H1 (cell line): ENCODE results near the gene KCTD20. TPM values are rescaled to one million over a fixed set of nuclear protein-coding genes. Genes with fewer than 3 reads are reported as not detected.

ENCODE experiments used
- CTCF ChIA-PET: fragments of 300-600 bp; sonication (Branson Sonifier 250); formaldehyde crosslinking; loops from one replicate; lab custom pipeline; 2021; ENCODE audit not compliant: partially characterized antibody; lab: Charles Lee
- POLR2A ChIA-PET: fragments of 300-600 bp; sonication (Branson Sonifier 250); formaldehyde crosslinking; loops from one replicate; lab custom pipeline; 2021; ENCODE audit warnings: inconsistent platforms; ENCODE audit not compliant: partially characterized antibody; lab: Charles Lee
- DNase-seq, 2 experiments: peaks; one replicate each; pipeline versions ENCODE4 v3.0.0 to v3.0.0-alpha.2; 2010 to 2022; ENCODE audit warnings: low spot score in 2 of 2, low read depth in 1 of 2, mixed read lengths in 1 of 2
- FAIRE-seq: peaks from 2 replicates; lab custom pipeline; 2011; peaks lifted over from hg19 to GRCh38; lab: Jason Lieb, UNC
- H2AFZ ChIP-seq: 2 replicates; pipeline ENCODE4 v1.8.1; 2012; ENCODE audit warnings: low read length, inconsistent platforms
- H2AK5ac ChIP-seq: 2 replicates; pipeline ENCODE4 v1.6.1; 2013; ENCODE audit warnings: low read depth, low read length
- H2BK120ac ChIP-seq: replicated peaks from 2 replicates; pipeline ENCODE3; 2013; ENCODE audit warnings: low read depth, low read length, inconsistent platforms
- H2BK12ac ChIP-seq: 2 replicates; pipeline ENCODE4 v1.6.1; 2013; ENCODE audit warnings: low read depth, low read length
- H2BK15ac ChIP-seq: 2 replicates; pipeline ENCODE4 v1.6.1; 2013; ENCODE audit warnings: low read length
- H2BK20ac ChIP-seq: 2 replicates; pipeline ENCODE4 v1.6.1; 2013; ENCODE audit warnings: low read length
- H2BK5ac ChIP-seq: 2 replicates; pipeline ENCODE4 v1.6.1; 2013; ENCODE audit warnings: low read depth, low read length
- H3K14ac ChIP-seq: 2 replicates; pipeline ENCODE4 v1.6.1; 2013; ENCODE audit warnings: inconsistent platforms; ENCODE audit not compliant: insufficient read length
- H3K18ac ChIP-seq: 2 replicates; pipeline ENCODE4 v1.6.1; 2013; ENCODE audit warnings: low read length; ENCODE audit errors: extremely low read depth
- H3K23ac ChIP-seq: 2 replicates; pipeline ENCODE4 v1.6.1; 2013; ENCODE audit warnings: inconsistent platforms; ENCODE audit not compliant: insufficient read length
- H3K23me2 ChIP-seq: 2 replicates; pipeline ENCODE4 v1.6.1; 2013; ENCODE audit warnings: low read depth, low read length
- H3K27ac ChIP-seq: 2 replicates; pipeline ENCODE4 v1.6.1; 2011; ENCODE audit warnings: low read depth, low read length, inconsistent platforms
- H3K27me3 ChIP-seq, 4 experiments: replicated peaks in 1 of 4; 1 replicate in 1 of 4; 2 replicates in 3 of 4; pipeline versions ENCODE4 v1.6.1 to v1.8.1; 2011 to 2013; ENCODE audit warnings: low read length in 3 of 4, mild to moderate bottlenecking in 3 of 4, inconsistent platforms in 2 of 4, mixed read lengths in 2 of 4, moderate library complexity in 1 of 4; ENCODE audit not compliant: control insufficient read depth in 3 of 4, insufficient read depth in 3 of 4; ENCODE audit errors: extremely low read depth in 1 of 4
- H3K36me3 ChIP-seq, 4 experiments: 2 replicates each; pipeline versions ENCODE4 v1.6.1 to v1.8.1; 2011 to 2013; ENCODE audit warnings: mild to moderate bottlenecking in 4 of 4, low read length in 3 of 4, moderate library complexity in 2 of 4, control low read depth in 1 of 4, inconsistent platforms in 1 of 4; ENCODE audit not compliant: insufficient read depth in 4 of 4, control insufficient read depth in 2 of 4
- H3K4ac ChIP-seq: replicated peaks from 2 replicates; pipeline ENCODE3; 2013; ENCODE audit warnings: low read length, low read depth, mixed read lengths, inconsistent platforms; ENCODE audit not compliant: insufficient read length
- H3K4me1 ChIP-seq, 4 experiments: replicated peaks in 1 of 4; 1 replicate in 1 of 4; 2 replicates in 3 of 4; pipeline versions ENCODE4 v1.6.1 to v1.8.1; 2011 to 2013; ENCODE audit warnings: low read length in 3 of 4, inconsistent platforms in 2 of 4, mixed read lengths in 1 of 4; ENCODE audit not compliant: insufficient read depth in 4 of 4, control insufficient read depth in 3 of 4
- H3K4me2 ChIP-seq, 2 experiments: 2 replicates each; pipeline versions ENCODE4 v1.6.1 to v1.8.1; 2011 to 2013; ENCODE audit warnings: low read depth in 2 of 2, low read length in 2 of 2, control low read depth in 1 of 2, inconsistent platforms in 1 of 2, mild to moderate bottlenecking in 1 of 2; ENCODE audit not compliant: insufficient read depth in 1 of 2
- H3K4me3 ChIP-seq, 4 experiments: fragments of 200-600, 300-600 bp in 1 of 4; sonication (generic), shearing (Covaris generic), sonication (Bioruptor Twin) in 1 of 4; 2 replicates each; pipeline versions ENCODE4 v1.5.1 to v1.8.1; 2011 to 2016; ENCODE audit warnings: low read length in 4 of 4, low read depth in 3 of 4, control low read depth in 2 of 4, inconsistent platforms in 2 of 4, mild to moderate bottlenecking in 2 of 4, mixed read lengths in 1 of 4, moderate library complexity in 1 of 4; ENCODE audit not compliant: insufficient read depth in 2 of 4; ENCODE audit errors: extremely low read depth in 1 of 4
- H3K56ac ChIP-seq: replicated peaks from 2 replicates; pipeline ENCODE3; 2013; ENCODE audit warnings: low read depth, mild to moderate bottlenecking, mixed read lengths, low read length, inconsistent platforms; ENCODE audit not compliant: insufficient read length
- H3K79me1 ChIP-seq: 2 replicates; pipeline ENCODE4 v1.6.1; 2013; ENCODE audit warnings: low read depth, low read length, control low read depth
- H3K79me2 ChIP-seq, 2 experiments: 2 replicates each; pipeline versions ENCODE4 v1.6.1 to v1.8.1; 2012 to 2013; ENCODE audit warnings: low read length in 2 of 2, mild to moderate bottlenecking in 2 of 2, inconsistent platforms in 1 of 2; ENCODE audit not compliant: insufficient read depth in 2 of 2, control insufficient read depth in 1 of 2
- H3K9ac ChIP-seq, 4 experiments: replicated peaks in 1 of 4; 1 replicate in 1 of 4; 2 replicates in 3 of 4; pipeline versions ENCODE4 v1.6.1 to v1.8.1; 2011 to 2013; ENCODE audit warnings: low read depth in 3 of 4, low read length in 3 of 4, control low read depth in 2 of 4, mild to moderate bottlenecking in 2 of 4, moderate library complexity in 2 of 4, inconsistent platforms in 1 of 4; ENCODE audit errors: extremely low read depth in 1 of 4
- H3K9me3 ChIP-seq, 2 experiments: 2 replicates each; pipeline versions ENCODE4 v1.6.1 to v1.8.1; 2012 to 2013; ENCODE audit warnings: mild to moderate bottlenecking in 2 of 2, moderate library complexity in 2 of 2, control low read depth in 1 of 2, inconsistent platforms in 1 of 2, low read depth in 1 of 2, low read length in 1 of 2, mixed read lengths in 1 of 2; ENCODE audit not compliant: insufficient read depth in 2 of 2
- H4K20me1 ChIP-seq, 2 experiments: replicated peaks in 1 of 2; 2 replicates each; pipeline versions ENCODE3 to v1.8.1; 2011 to 2013; ENCODE audit warnings: inconsistent platforms in 2 of 2, low read length in 2 of 2, mild to moderate bottlenecking in 1 of 2; ENCODE audit not compliant: insufficient read depth in 2 of 2, control insufficient read depth in 1 of 2
- H4K5ac ChIP-seq: 2 replicates; pipeline ENCODE4 v1.6.1; 2013; ENCODE audit warnings: low read length, low read depth, mixed read lengths, inconsistent platforms; ENCODE audit not compliant: insufficient read length
- H4K8ac ChIP-seq: 2 replicates; pipeline ENCODE4 v1.8.0; 2013; ENCODE audit warnings: mild to moderate bottlenecking, moderate library complexity, low read length, inconsistent platforms; ENCODE audit not compliant: insufficient read depth; ENCODE audit errors: extremely low read depth
- H4K91ac ChIP-seq: replicated peaks from 2 replicates; pipeline ENCODE3; 2013; ENCODE audit warnings: low read length, mixed read lengths, inconsistent platforms; ENCODE audit not compliant: insufficient read length
- ASH2L ChIP-seq: fragments of 200-600, 300-600 bp; sonication (generic); IDR thresholded peaks from one replicate; pipeline ENCODE4 v1.7.1; 2017; ENCODE audit warnings: low read length
- BCL11A ChIP-seq, 2 experiments: IDR thresholded peaks; one replicate each; pipeline ENCODE4 v1.6.1; 2011; ENCODE audit warnings: low read depth in 2 of 2, low read length in 2 of 2, mild to moderate bottlenecking in 2 of 2
- EZH2 ChIP-seq: fragments of 200-600 bp; sonication (generic); IDR thresholded peaks from 2 replicates; pipeline ENCODE4 v1.7.1; 2012; ENCODE audit warnings: low read depth, mild to moderate bottlenecking, moderate library complexity, low read length, inconsistent platforms; ENCODE audit not compliant: severe bottlenecking
- KDM4A ChIP-seq: IDR thresholded peaks from one replicate; pipeline ENCODE4 v1.7.1; 2012; ENCODE audit warnings: low read depth, mild to moderate bottlenecking, moderate library complexity, low read length, inconsistent platforms; ENCODE audit not compliant: severe bottlenecking
- SRF ChIP-seq: IDR thresholded peaks from 2 replicates; pipeline ENCODE4 v1.6.1; 2011; ENCODE audit warnings: mild to moderate bottlenecking, low read depth, low read length, moderate library complexity
- TAF1 ChIP-seq: IDR thresholded peaks from 2 replicates; pipeline ENCODE4 v1.6.1; 2011; ENCODE audit warnings: mild to moderate bottlenecking, low read depth, low read length
- WGBS, 2 experiments: shearing (Covaris generic) in 1 of 2; methylation state at CpG; one replicate each; pipeline versions ENCODE4 v1.1.6 to v1.1.7; 2013 to 2015; ENCODE audit warnings: low lambda C conversion rate in 2 of 2, mixed read lengths in 2 of 2, inconsistent platforms in 1 of 2, low coverage in 1 of 2, missing lambda C conversion rate in 1 of 2; ENCODE audit not compliant: insufficient replicate concordance in 2 of 2, insufficient coverage in 1 of 2, insufficient read length in 1 of 2; ENCODE audit errors: extremely low coverage in 1 of 2, missing lambda C conversion rate in 1 of 2; 5-methylcytosine and 5-hydroxymethylcytosine counted together
- polyA plus RNA-seq, 7 experiments: library from polyadenylated mRNA; depleted of rRNA in 3 of 7; stranded (reverse) in 5 of 7; unstranded in 2 of 7; fragments of >200 nt in 5 of 7; fragments of 200-250 nt in 2 of 7; gene quantifications; 1 replicate in 5 of 7; 2 replicates in 1 of 7; 4 replicates in 1 of 7; pipeline versions ENCODE4 v1.2.1 to v1.2.3, GENCODE V29; 2011 to 2013; ENCODE audit warnings: missing spikeins in 2 of 7, mixed read lengths in 2 of 7
- total RNA-seq: library from RNA; stranded (reverse); fragmentation: NEBNext Ultra II Directional; extraction: Animal tissue kit (Norgen Biotek cat#: 25700); gene quantifications from 2 replicates; pipeline ENCODE4 v1.2.1, GENCODE V29; 2021
- TF ChIP-seq, protein P1 (sequence below), 3 experiments: IDR thresholded peaks; 1 replicate in 2 of 3; 2 replicates in 1 of 3; pipeline versions ENCODE4 v1.5.1 to v1.6.1; 2011; ENCODE audit warnings: low read length in 3 of 3, mild to moderate bottlenecking in 3 of 3, inconsistent platforms in 2 of 3, low read depth in 1 of 3, moderate library complexity in 1 of 3; ENCODE audit not compliant: insufficient read depth in 1 of 3; ENCODE audit errors: control extremely low read depth in 1 of 3
- TF ChIP-seq, protein P2 (sequence below): IDR thresholded peaks from 2 replicates; pipeline ENCODE4 v1.6.1; 2011; ENCODE audit warnings: low read length, improper control_type of control experiment

KCTD20 gene
- total and polyA plus RNA-seq, 2 of the 8 experiments (the other 6 are each of a cell fraction or from before 2014, with no cell fraction given): 10.1 to 26.2 TPM

DNA sequence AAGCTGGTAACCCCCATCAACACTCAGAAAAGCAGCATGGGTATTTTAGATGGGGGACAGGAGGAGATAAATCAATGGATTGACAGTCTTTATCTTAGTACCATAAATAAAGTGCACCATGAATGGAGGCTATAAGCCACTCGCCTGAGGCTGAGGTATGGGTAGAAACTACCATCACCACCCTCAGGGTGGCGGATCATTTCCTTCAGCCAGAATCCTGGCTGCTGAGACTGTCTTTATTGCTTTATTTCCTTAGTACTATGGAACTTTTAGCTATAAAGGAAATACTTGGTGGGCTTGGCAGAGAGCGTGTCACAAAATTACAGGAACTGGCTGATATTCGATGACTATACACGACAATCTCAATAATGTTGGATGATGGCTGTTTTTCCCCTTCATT lies 52.3 kb downstream of the KCTD20 start:
- no peak overlapping the region for H2BK20ac ChIP-seq
- no peak overlapping the region for H2BK15ac ChIP-seq
- TF ChIP-seq SRF (no peak), TAF1 (no peak), EZH2 (no peak), BCL11A (IDR thresholded peaks at IDR 0.05; ENCODE audit: low read depth in 2 of 2, low read length in 2 of 2) (no peak), KDM4A (no peak), ASH2L (no peak)
- TF ChIP-seq, protein P1, sequence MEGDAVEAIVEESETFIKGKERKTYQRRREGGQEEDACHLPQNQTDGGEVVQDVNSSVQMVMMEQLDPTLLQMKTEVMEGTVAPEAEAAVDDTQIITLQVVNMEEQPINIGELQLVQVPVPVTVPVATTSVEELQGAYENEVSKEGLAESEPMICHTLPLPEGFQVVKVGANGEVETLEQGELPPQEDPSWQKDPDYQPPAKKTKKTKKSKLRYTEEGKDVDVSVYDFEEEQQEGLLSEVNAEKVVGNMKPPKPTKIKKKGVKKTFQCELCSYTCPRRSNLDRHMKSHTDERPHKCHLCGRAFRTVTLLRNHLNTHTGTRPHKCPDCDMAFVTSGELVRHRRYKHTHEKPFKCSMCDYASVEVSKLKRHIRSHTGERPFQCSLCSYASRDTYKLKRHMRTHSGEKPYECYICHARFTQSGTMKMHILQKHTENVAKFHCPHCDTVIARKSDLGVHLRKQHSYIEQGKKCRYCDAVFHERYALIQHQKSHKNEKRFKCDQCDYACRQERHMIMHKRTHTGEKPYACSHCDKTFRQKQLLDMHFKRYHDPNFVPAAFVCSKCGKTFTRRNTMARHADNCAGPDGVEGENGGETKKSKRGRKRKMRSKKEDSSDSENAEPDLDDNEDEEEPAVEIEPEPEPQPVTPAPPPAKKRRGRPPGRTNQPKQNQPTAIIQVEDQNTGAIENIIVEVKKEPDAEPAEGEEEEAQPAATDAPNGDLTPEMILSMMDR (IDR thresholded peaks at IDR 0.05; ENCODE audit: control extremely low read depth in 1 of 3, insufficient read depth in 1 of 3, low read depth in 1 of 3, low read length in 3 of 3): no peak
- TF ChIP-seq, protein P2, sequence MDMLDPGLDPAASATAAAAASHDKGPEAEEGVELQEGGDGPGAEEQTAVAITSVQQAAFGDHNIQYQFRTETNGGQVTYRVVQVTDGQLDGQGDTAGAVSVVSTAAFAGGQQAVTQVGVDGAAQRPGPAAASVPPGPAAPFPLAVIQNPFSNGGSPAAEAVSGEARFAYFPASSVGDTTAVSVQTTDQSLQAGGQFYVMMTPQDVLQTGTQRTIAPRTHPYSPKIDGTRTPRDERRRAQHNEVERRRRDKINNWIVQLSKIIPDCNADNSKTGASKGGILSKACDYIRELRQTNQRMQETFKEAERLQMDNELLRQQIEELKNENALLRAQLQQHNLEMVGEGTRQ: no peak
- no peak overlapping the region for H3K23ac ChIP-seq
- no peak overlapping the region for H3K18ac ChIP-seq
- no peaks in the 10 kb centered on the region for H3K9me3 ChIP-seq
- no peak overlapping the region for H2AFZ ChIP-seq
- no peaks in the 10 kb centered on the region for H3K27me3 ChIP-seq
- H3K4me2 ChIP-seq: no peak overlapping the region
- no peak overlapping the region for H3K4me3 ChIP-seq
- H3K36me3 ChIP-seq: peaks cover 0 to 29% (median 17%) of the 10 kb centered on the region in 4 experiments; a peak in 6 of 8 replicates
- 94% methylated on average over 5 of the region's 5 CpGs; no CpG with 5 or more reads in 1 of the 2 experiments for WGBS, 2 experiments
- no peaks in the 10 kb centered on the region for H3K23me2 ChIP-seq
- no peaks in the 10 kb centered on the region for H4K20me1 ChIP-seq
- no peak overlapping the region for H4K8ac ChIP-seq
- no peaks in the 10 kb centered on the region for H3K79me2 ChIP-seq
- FAIRE-seq (no peak), DNase-seq (no peak)
- no peak overlapping the region for H3K14ac ChIP-seq
- H3K79me1 ChIP-seq: no peaks in the 10 kb centered on the region
- ChIA-PET POLR2A (no interaction called here), CTCF (interaction anchor here (0.9 to 1.1 kb wide), 2 partner anchors 13 to 72 kb away, joined by 3 read pairs; no protein-coding TSS in a partner anchor)
- H4K91ac ChIP-seq: no peak overlapping the region
- H2BK120ac ChIP-seq: no peak overlapping the region
- H2AK5ac ChIP-seq: no peak overlapping the region
- H3K27ac ChIP-seq: no peak overlapping the region
- H2BK12ac ChIP-seq: no peak overlapping the region
- H3K4me1 ChIP-seq: peaks cover 0 to 7% (median 3%) of the 10 kb centered on the region in 4 experiments; a peak in 2 of 7 replicates
- no peak overlapping the region for H2BK5ac ChIP-seq
- H4K5ac ChIP-seq: no peak overlapping the region
- no peak overlapping the region for H3K56ac ChIP-seq
- H3K9ac ChIP-seq: no peak overlapping the region
- no peak overlapping the region for H3K4ac ChIP-seq
